Measurements from ENCODE around the gene ANKRD27. TPM values are rescaled to one million over a fixed set of nuclear protein-coding genes. Genes with fewer than 3 reads are reported as not detected.
A peak's percentile ranks its signal among the peaks of the same experiment; 100 is the strongest.

The ANKRD27 gene
- 24.9 and 30.5 TPM in 2 replicates for total RNA-seq (ENCODE audit: low replicate concordance)

DNA sequence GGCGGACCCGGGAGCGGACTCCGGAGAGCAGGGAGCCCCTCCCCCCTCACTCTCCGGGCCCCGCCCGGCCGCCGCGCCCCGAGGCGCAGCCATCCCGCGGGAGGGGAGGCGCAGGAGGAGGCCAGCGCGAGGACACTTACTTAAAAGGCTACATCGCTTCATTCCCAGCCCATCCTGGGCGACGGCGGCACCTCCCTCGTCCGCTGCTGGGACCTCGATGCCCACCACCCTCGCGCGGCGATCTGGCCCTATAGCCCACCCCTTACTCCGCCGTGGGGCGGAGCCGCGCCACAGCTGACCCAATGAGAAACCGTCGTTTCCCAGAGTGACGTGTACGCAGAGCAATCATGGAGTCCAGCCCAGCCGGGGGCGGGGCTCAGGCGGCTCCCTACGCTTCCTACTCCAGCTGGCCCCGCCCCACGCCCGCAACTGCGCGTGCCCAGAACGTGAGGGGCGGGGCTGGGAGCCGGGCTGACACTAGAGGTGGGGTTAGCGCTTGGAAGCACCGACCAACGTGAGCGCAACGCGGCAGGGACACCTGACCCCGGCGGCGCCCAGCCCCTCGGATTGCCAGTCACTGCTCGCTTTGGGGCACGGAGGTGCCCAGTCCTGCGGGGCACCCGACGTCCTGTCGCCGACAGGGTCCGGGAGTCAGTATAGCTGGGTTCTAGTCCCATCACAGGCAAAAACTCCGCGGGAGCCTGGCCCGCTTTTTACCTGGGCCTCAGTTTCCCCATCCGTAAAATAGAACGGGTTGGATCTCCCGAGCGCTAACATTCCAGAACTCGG lies at the start of gene ANKRD27:
ANKRD27 (minus strand) TSS at position 250 of the 789 bp plus-strand sequence. CDS start 16,165 bp downstream, outside the sequence.
- H2AFZ ChIP-seq (replicated peaks): peak within 1 kb of the TSS; percentile 90
- H3K4me2 ChIP-seq: peak within 1 kb of the TSS; percentile 84
- H4K20me1 ChIP-seq (ENCODE audit: low read depth): peaks cover 56% of the 10 kb centered on the region
- H3K9ac ChIP-seq: no peak within 1 kb of the TSS
- H3K27ac ChIP-seq: no peak within 1 kb of the TSS
- Mint-ChIP-seq H3K4me3 (peak within 1 kb of the TSS; percentile 95), H3K36me3 (peaks cover 4% of the 10 kb centered on the region), H3K4me1 (peaks cover 23% of the 10 kb centered on the region), H3K9me3 (no peaks in the 10 kb centered on the region), H3K27me3 (ENCODE audit: insufficient read depth, low read depth) (peaks cover 30% of the 10 kb centered on the region), H3K27ac (peak within 1 kb of the TSS; percentile 80)
- no peaks in the 10 kb centered on the region for H3K36me3 ChIP-seq
- H3K4me1 ChIP-seq: peaks cover 12% of the 10 kb centered on the region
- H3K9me3 ChIP-seq (ENCODE audit: low read depth): no peaks in the 10 kb centered on the region
- TF ChIP-seq EZH2phosphoT487 (IDR thresholded peaks at IDR 0.05) (no peak), EZH2 (IDR thresholded peaks at IDR 0.05) (no peak)
- TF ChIP-seq, protein P1, sequence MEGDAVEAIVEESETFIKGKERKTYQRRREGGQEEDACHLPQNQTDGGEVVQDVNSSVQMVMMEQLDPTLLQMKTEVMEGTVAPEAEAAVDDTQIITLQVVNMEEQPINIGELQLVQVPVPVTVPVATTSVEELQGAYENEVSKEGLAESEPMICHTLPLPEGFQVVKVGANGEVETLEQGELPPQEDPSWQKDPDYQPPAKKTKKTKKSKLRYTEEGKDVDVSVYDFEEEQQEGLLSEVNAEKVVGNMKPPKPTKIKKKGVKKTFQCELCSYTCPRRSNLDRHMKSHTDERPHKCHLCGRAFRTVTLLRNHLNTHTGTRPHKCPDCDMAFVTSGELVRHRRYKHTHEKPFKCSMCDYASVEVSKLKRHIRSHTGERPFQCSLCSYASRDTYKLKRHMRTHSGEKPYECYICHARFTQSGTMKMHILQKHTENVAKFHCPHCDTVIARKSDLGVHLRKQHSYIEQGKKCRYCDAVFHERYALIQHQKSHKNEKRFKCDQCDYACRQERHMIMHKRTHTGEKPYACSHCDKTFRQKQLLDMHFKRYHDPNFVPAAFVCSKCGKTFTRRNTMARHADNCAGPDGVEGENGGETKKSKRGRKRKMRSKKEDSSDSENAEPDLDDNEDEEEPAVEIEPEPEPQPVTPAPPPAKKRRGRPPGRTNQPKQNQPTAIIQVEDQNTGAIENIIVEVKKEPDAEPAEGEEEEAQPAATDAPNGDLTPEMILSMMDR (IDR thresholded peaks at IDR 0.05): no peak
- H3K27me3 ChIP-seq: peaks cover 69% of the 10 kb centered on the region
- peak within 1 kb of the TSS; percentile 90 for H3K4me3 ChIP-seq
- H3K79me2 ChIP-seq (ENCODE audit: low read depth): peaks cover 28% of the 10 kb centered on the region
- DNase-seq (ENCODE audit: low spot score): peak; percentile 99
- peaks cover 19% of the 10 kb centered on the region for H3F3A ChIP-seq (ENCODE audit: low read depth)

GRCh38 chr19:32720936-32721250 lies 45.9 kb upstream of the ANKRD27 start:
- Mint-ChIP-seq H3K4me1 (no peaks in the 10 kb centered on the region), H3K4me3 (no peak overlapping the region), H3K9me3 (peaks cover 2% of the 10 kb centered on the region), H3K27me3 (ENCODE audit: insufficient read depth, low read depth) (peaks cover 8% of the 10 kb centered on the region), H3K36me3 (no peaks in the 10 kb centered on the region), H3K27ac (no peak overlapping the region)
- H3K4me3 ChIP-seq: no peak overlapping the region
- no peak overlapping the region for H3K9ac ChIP-seq
- no peak overlapping the region for H2AFZ ChIP-seq (replicated peaks)
- TF ChIP-seq EZH2phosphoT487 (IDR thresholded peaks at IDR 0.05): no peak
- no peak for TF ChIP-seq EZH2 (IDR thresholded peaks at IDR 0.05)
- no peaks in the 10 kb centered on the region for H3K9me3 ChIP-seq (ENCODE audit: low read depth)
- no peak overlapping the region for H3K27ac ChIP-seq
- H4K20me1 ChIP-seq (ENCODE audit: low read depth): no peaks in the 10 kb centered on the region
- no peaks in the 10 kb centered on the region for H3F3A ChIP-seq (ENCODE audit: low read depth)
- H3K4me2 ChIP-seq: no peak overlapping the region
- no peaks in the 10 kb centered on the region for H3K4me1 ChIP-seq
- H3K36me3 ChIP-seq: no peaks in the 10 kb centered on the region
- no peak for DNase-seq (ENCODE audit: low spot score)
- H3K27me3 ChIP-seq: no peaks in the 10 kb centered on the region
- H3K79me2 ChIP-seq (ENCODE audit: low read depth): no peaks in the 10 kb centered on the region

GRCh38 chr19:32720216-32720935 lies 45.4 kb upstream of the ANKRD27 start:
- DNase-seq (ENCODE audit: low spot score): no peak
- H4K20me1 ChIP-seq (ENCODE audit: low read depth): no peaks in the 10 kb centered on the region
- H3K27ac ChIP-seq: no peak overlapping the region
- H3K4me1 Mint-ChIP-seq: no peaks in the 10 kb centered on the region
- no peaks in the 10 kb centered on the region for H3K36me3 ChIP-seq
- no peaks in the 10 kb centered on the region for H3K27me3 ChIP-seq
- H3K4me3 ChIP-seq: no peak overlapping the region
- TF ChIP-seq EZH2 (IDR thresholded peaks at IDR 0.05) (no peak), EZH2phosphoT487 (IDR thresholded peaks at IDR 0.05) (no peak)
- TF ChIP-seq, protein P1 (IDR thresholded peaks at IDR 0.05): no peak
- H3K9me3 Mint-ChIP-seq: peaks cover 2% of the 10 kb centered on the region
- no peaks in the 10 kb centered on the region for H3K9me3 ChIP-seq (ENCODE audit: low read depth)
- no peaks in the 10 kb centered on the region for H3F3A ChIP-seq (ENCODE audit: low read depth)
- H3K9ac ChIP-seq: no peak overlapping the region
- H3K4me2 ChIP-seq: no peak overlapping the region
- H3K4me3 Mint-ChIP-seq: no peak overlapping the region
- no peaks in the 10 kb centered on the region for H3K4me1 ChIP-seq
- H3K27me3 Mint-ChIP-seq (ENCODE audit: insufficient read depth, low read depth): peaks cover 5% of the 10 kb centered on the region
- no peaks in the 10 kb centered on the region for H3K79me2 ChIP-seq (ENCODE audit: low read depth)
- no peaks in the 10 kb centered on the region for H3K36me3 Mint-ChIP-seq
- no peak overlapping the region for H3K27ac Mint-ChIP-seq
- H2AFZ ChIP-seq (replicated peaks): no peak overlapping the region
